Neural crest cell (in vitro differentiated cells): ENCODE results near the gene P4HA2. TPM values are rescaled to one million over a fixed set of nuclear protein-coding genes. Genes with fewer than 3 reads are reported as not detected.

Experiments
- DNase-seq: peaks from one replicate; pipeline ENCODE4 v3.0.0; 2021; ENCODE audit warnings: low read depth, mixed read lengths, low spot score
- H3K27ac Mint-ChIP-seq: one replicate; pipeline ENCODE4 v1.8.0; 2021; ENCODE audit warnings: mild to moderate bottlenecking, mixed read lengths; ENCODE audit not compliant: unreplicated experiment
- H3K27me3 Mint-ChIP-seq: 2 replicates; pipeline ENCODE4 v1.8.0; 2021; ENCODE audit warnings: low read depth, mild to moderate bottlenecking, mixed read lengths
- H3K36me3 Mint-ChIP-seq: 2 replicates; pipeline ENCODE4 v1.8.0; 2021; ENCODE audit warnings: low read depth, mild to moderate bottlenecking, mixed read lengths
- H3K4me1 Mint-ChIP-seq: 2 replicates; pipeline ENCODE4 v1.8.0; 2021; ENCODE audit warnings: mixed read lengths
- H3K4me3 Mint-ChIP-seq: one replicate; pipeline ENCODE4 v1.8.0; 2021; ENCODE audit warnings: mild to moderate bottlenecking, mixed read lengths
- H3K9me3 Mint-ChIP-seq: 2 replicates; pipeline ENCODE4 v1.8.0; 2021; ENCODE audit warnings: mixed read lengths
- total RNA-seq: library from RNA; stranded (reverse); gene quantifications from 2 replicates; pipeline ENCODE4 v1.2.1, GENCODE V29; 2021
- TF ChIP-seq, protein P1 (sequence below): fragments of 200-600 bp; sonication (generic); conservative IDR thresholded peaks from 2 replicates; pipeline ENCODE4 v1.5.0; 2021; ENCODE audit warnings: antibody characterized with exemption, mild to moderate bottlenecking

The P4HA2 gene
- total RNA-seq, 1 donor from 2014 or later = 10.8 TPM

DNA sequence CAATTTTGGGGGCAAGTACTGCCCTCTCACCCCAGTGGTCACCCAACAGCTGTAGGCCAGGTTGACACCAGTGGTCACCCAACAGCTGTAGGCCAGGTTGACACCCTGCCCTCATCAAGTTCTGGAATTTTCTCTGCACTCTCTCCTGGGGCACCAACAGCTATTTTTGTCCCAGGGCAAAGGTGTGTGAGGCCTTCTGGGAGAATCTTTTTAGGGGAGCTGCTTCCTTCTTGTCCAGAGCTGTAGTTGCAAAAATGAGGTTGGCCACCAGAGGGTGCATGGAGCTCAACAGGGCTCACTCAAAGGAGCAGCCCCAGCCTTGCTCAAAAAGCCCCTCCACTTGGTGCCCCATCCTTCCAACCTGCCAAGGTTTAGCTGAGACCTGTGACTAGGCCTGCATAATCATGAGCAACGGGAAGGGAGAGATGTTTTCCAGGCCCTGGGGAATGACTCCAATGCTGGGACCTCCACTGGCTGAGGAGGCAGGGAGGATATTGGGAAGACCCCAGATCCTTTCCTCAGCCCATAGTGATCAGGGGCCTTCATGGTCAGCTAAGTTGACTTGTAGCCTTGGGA is 10.6 kb upstream of the P4HA2 start:
- Mint-ChIP-seq H3K36me3 (peaks cover 3% of the 10 kb centered on the region), H3K4me3 (no peak overlapping the region), H3K9me3 (peaks cover 13% of the 10 kb centered on the region), H3K27me3 (no peaks in the 10 kb centered on the region), H3K4me1 (no peaks in the 10 kb centered on the region), H3K27ac (no peak overlapping the region)
- DNase-seq = peak; percentile 88
- TF ChIP-seq, protein P1, sequence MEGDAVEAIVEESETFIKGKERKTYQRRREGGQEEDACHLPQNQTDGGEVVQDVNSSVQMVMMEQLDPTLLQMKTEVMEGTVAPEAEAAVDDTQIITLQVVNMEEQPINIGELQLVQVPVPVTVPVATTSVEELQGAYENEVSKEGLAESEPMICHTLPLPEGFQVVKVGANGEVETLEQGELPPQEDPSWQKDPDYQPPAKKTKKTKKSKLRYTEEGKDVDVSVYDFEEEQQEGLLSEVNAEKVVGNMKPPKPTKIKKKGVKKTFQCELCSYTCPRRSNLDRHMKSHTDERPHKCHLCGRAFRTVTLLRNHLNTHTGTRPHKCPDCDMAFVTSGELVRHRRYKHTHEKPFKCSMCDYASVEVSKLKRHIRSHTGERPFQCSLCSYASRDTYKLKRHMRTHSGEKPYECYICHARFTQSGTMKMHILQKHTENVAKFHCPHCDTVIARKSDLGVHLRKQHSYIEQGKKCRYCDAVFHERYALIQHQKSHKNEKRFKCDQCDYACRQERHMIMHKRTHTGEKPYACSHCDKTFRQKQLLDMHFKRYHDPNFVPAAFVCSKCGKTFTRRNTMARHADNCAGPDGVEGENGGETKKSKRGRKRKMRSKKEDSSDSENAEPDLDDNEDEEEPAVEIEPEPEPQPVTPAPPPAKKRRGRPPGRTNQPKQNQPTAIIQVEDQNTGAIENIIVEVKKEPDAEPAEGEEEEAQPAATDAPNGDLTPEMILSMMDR = peak; percentile 81

DNA sequence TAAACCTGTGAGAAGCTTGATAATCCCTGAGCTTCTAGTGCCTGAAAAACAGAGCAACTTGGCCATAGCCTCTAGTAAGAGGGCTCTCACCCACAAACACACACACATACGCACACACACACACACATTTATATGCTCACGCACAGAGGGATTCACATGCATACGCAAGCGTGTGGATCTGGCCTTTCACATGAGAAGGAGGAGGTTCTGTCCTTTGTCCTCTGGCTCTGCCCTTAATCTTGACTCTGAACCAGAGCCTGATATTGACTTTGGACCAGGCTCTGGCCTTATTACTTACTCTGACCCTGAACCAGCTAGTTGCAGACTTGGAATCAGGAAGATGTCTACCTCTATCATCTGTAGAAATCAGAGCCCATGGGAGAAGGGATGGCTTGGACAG is 10.0 kb upstream of the P4HA2 start:
- Mint-ChIP-seq H3K4me3 (no peak overlapping the region), H3K4me1 (no peaks in the 10 kb centered on the region), H3K9me3 (peaks cover 10% of the 10 kb centered on the region), H3K27me3 (no peaks in the 10 kb centered on the region), H3K27ac (no peak overlapping the region), H3K36me3 (peaks cover 3% of the 10 kb centered on the region)
- DNase-seq = no peak
- TF ChIP-seq, protein P1 = no peak

DNA sequence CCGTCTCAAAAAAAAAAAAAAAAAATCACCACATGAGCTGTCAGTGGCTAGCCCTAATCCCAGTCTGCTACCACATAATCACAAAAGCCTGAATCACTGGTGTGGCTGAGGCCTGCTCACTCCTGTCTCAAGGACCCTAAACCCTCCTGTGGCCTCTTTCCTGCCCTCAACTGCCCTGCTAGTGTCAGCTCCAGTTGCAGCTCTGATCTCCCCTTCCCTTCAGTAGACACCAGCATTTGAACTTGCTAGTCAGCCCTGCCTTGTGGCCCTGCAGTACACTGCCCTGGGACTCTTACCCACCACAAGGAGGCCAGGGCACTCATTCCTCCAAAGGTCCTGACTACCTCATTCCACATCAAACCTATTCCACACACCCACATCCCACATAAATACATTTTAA is 9.5 kb upstream of the P4HA2 start:
- Mint-ChIP-seq H3K27ac (no peak overlapping the region), H3K4me1 (no peaks in the 10 kb centered on the region), H3K9me3 (peaks cover 8% of the 10 kb centered on the region), H3K27me3 (no peaks in the 10 kb centered on the region), H3K4me3 (no peak overlapping the region), H3K36me3 (peaks cover 2% of the 10 kb centered on the region)
- no peak for DNase-seq
- TF ChIP-seq, protein P1 = no peak

DNA sequence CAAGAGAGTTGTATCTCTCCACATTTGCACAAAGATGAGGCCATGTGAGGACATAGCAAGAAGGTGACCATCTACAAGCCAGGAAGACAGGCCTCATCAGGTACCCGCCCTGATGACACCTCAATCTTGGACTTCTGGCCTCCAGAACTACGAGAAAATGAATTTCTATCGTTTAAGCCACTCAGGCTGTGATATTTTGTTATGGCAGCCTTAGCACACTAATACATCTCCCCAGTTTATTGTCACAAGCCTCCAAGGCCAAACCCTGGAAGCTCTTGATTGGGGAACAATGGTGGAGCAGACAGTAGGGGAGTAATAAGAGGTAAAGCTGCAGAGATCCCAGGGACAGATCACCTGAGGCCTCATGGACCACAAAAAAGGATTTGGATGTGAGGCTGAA is 7.7 kb upstream of the P4HA2 start:
- Mint-ChIP-seq H3K9me3 (no peaks in the 10 kb centered on the region), H3K27ac (no peak overlapping the region), H3K36me3 (no peaks in the 10 kb centered on the region)

DNA sequence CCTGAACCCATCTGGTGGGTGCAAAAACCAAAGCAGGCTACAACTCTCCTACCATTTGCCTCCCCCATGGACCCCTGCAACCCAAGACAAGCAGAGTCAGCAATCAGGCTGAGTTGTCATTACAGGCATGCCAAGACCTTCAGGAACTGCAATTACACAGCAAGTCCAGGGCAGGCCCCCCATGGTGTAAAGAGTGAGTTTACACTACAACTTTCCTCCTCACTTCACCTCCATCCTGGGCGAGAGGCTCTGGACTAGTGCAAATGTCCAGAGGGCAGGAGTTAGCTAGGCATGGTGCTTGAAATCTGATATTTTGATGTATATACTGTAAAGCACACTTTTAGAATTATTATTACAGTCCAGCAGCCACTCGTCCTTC is 7.0 kb upstream of the P4HA2 start:
- H3K9me3 Mint-ChIP-seq = no peaks in the 10 kb centered on the region
- TF ChIP-seq, protein P1 = no peak
- H3K4me3 Mint-ChIP-seq = no peak overlapping the region
- no peaks in the 10 kb centered on the region for H3K36me3 Mint-ChIP-seq
- H3K27ac Mint-ChIP-seq = no peak overlapping the region
- no peak for DNase-seq
- H3K4me1 Mint-ChIP-seq = no peaks in the 10 kb centered on the region
- H3K27me3 Mint-ChIP-seq = peaks cover 4% of the 10 kb centered on the region

More for the DNA sequence above, 7.7 kb upstream of the P4HA2 start:
- no peak overlapping the region for H3K4me3 Mint-ChIP-seq
- TF ChIP-seq, protein P1 = no peak
- H3K4me1 Mint-ChIP-seq = no peaks in the 10 kb centered on the region
- no peaks in the 10 kb centered on the region for H3K27me3 Mint-ChIP-seq
- no peak for DNase-seq
